ENCODE measurements around the gene ENTPD6. TPM values are rescaled to one million over a fixed set of nuclear protein-coding genes. Genes with fewer than 3 reads are reported as not detected.
"Not testable (repeated sequence)": the region's sequence is repeated elsewhere in the genome, so short reads cannot be mapped to it uniquely, and the experiment has no call there.

ENTPD6 gene
- total RNA-seq, 2 experiments from 2014 or later: 39.4 to 42.8 TPM

DNA sequence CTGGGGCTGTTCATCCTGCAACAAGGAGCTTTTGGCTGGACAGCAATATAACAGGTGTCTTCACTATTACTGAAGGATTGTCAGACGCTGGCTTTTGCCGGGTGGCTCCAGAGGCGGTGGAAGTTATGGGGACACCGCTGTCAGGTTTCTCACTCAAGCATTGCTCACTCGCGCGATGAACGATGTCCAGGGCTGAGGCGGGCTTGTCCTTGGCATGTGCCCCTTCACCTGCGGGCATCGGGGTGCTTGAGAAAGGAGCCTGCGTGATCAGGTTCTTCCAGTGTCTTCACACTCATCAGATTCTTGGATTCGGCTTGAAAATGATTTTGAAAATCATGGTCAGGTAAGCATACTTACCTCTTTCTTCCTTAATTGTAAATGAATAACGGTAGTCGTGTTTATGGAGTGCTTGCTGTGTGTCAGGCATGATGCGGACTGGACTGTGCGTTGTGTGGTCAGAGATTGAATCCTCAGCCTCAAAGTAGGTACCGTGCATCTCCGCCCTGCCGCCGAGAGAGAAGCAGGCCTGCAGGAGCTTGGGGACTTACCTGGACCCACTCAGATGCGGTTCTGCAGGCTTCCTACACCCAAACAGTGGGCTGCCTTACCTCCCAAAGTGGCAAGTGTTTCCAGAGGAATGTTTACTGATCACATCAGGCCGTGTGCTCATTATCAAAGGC lies 34.1 kb downstream of the ENTPD6 start:
- CTCF ChIA-PET: no interaction called here

DNA sequence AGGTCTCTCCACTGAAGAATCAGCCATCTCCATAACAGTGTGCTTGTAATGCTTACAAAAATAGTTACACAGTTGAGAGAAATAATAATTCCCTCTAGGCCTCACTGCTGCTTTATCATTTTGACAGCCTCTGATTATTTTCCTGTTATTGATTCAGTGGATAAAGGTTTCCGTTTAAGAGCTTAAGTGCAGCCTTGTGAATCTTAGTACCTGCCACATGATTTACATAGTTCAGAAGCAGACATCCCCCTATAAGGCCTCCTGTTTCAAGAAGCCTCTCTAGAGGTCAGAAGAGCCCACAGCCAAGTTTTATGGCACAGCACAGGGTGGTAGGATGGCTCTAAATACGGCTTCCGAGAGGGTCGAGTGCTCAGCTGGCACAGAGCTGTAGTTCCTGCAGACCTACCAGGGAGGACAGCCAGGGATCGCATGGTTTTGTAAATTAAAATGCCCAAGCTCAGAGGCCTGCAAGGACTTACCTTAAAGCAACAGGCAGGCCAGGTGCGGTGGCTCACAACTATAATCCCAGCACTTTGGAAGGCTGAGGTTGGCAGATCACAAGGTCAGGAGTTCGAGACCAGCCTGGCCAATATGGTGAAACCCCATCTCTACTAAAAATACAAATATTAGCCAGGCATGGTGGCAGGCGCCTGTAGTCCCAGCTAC lies 34.8 kb downstream of the ENTPD6 start:
- no peak overlapping the region for H3K27ac Mint-ChIP-seq
- no peak for ATAC-seq
- TF ChIP-seq, protein P1, sequence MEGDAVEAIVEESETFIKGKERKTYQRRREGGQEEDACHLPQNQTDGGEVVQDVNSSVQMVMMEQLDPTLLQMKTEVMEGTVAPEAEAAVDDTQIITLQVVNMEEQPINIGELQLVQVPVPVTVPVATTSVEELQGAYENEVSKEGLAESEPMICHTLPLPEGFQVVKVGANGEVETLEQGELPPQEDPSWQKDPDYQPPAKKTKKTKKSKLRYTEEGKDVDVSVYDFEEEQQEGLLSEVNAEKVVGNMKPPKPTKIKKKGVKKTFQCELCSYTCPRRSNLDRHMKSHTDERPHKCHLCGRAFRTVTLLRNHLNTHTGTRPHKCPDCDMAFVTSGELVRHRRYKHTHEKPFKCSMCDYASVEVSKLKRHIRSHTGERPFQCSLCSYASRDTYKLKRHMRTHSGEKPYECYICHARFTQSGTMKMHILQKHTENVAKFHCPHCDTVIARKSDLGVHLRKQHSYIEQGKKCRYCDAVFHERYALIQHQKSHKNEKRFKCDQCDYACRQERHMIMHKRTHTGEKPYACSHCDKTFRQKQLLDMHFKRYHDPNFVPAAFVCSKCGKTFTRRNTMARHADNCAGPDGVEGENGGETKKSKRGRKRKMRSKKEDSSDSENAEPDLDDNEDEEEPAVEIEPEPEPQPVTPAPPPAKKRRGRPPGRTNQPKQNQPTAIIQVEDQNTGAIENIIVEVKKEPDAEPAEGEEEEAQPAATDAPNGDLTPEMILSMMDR (IDR thresholded peaks at IDR 0.05): no peak
- no peaks in the 10 kb centered on the region for H3K36me3 Mint-ChIP-seq (ENCODE audit: low read depth)
- H3K4me1 Mint-ChIP-seq (ENCODE audit: low read depth): peaks cover 7% of the 10 kb centered on the region
- ChIA-PET CTCF (no interaction called here), POLR2A (interaction anchor here (0.8 to 2.0 kb wide), 4 partner anchors 10 to 26 kb away, joined by 3 to 6 read pairs (median 4); no protein-coding TSS in a partner anchor)
- no peaks in the 10 kb centered on the region for H3K9me3 Mint-ChIP-seq
- H3K4me3 Mint-ChIP-seq: no peak overlapping the region
- intact Hi-C loops (cut with micrococcal nuclease): no loop called here
- no peak for DNase-seq
- peaks cover 11% of the 10 kb centered on the region for H3K27me3 Mint-ChIP-seq

More for the DNA sequence above, 34.1 kb downstream of the ENTPD6 start:
- ATAC-seq (no peak), DNase-seq (no peak)
- TF ChIP-seq, protein P1 (IDR thresholded peaks at IDR 0.05): no peak
- intact Hi-C loops (cut with micrococcal nuclease): no loop called here
- peaks cover 8% of the 10 kb centered on the region for H3K27me3 Mint-ChIP-seq
- POLR2A ChIA-PET: interaction anchor here (0.8 to 2.0 kb wide), 3 partner anchors 18 to 25 kb away, joined by 3 to 6 read pairs (median 3); partner anchors contain the start of gene PYGB
- no peak overlapping the region for H3K4me3 Mint-ChIP-seq
- peaks cover 7% of the 10 kb centered on the region for H3K4me1 Mint-ChIP-seq (ENCODE audit: low read depth)
- H3K27ac Mint-ChIP-seq: no peak overlapping the region
- no peaks in the 10 kb centered on the region for H3K9me3 Mint-ChIP-seq
- H3K36me3 Mint-ChIP-seq (ENCODE audit: low read depth): no peaks in the 10 kb centered on the region

DNA sequence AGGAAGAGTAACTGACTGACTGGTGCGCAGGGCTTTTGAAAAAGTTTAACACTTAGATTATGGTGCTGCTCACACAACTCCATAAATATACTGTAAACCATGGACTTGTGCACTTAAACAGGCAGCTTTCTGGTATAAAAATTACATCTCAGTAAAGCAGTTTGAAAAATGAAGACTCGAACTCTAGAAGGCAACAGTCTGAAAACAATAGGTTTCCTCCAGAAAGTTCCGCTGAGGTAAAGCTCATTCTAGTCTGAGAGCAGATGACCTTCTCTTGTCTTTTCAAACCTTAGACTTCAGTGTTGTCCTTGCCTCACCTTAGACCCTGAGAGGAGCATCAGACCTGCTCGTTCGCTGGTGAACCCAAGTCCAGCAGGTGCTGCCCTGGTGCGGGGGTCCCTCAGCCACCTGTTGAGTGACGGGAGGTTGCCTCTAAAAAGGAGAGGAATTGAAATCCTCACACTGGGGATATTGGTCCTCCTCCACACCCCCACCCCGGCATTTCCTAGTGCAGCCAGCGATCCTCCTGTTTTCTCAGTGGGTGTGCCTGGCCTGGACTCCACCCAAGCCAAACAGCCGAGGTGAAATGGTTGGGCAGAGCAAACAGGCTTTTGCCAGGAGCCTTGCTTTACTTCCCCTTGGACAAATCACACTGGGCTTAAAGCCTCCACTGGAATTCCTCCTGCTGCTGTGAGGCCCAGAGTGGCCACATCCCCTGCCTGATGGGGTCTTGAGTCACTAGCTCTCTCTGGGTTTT lies 37.7 kb downstream of the ENTPD6 start:
- H3K27me3 Mint-ChIP-seq: peaks cover 18% of the 10 kb centered on the region
- ChIA-PET POLR2A (no interaction called here), CTCF (interaction anchor here (1.6 kb wide), 1 partner anchor 10 kb away, joined by 5 read pairs; no protein-coding TSS in a partner anchor)
- H3K4me1 Mint-ChIP-seq (ENCODE audit: low read depth): peaks cover 18% of the 10 kb centered on the region
- no peaks in the 10 kb centered on the region for H3K9me3 Mint-ChIP-seq
- TF ChIP-seq, protein P1 (IDR thresholded peaks at IDR 0.05): no peak
- intact Hi-C loops (cut with micrococcal nuclease): no loop called here
- DNase-seq (no peak), ATAC-seq (no peak)
- no peak overlapping the region for H3K27ac Mint-ChIP-seq
- H3K36me3 Mint-ChIP-seq (ENCODE audit: low read depth): no peaks in the 10 kb centered on the region
- H3K4me3 Mint-ChIP-seq: no peak overlapping the region

DNA sequence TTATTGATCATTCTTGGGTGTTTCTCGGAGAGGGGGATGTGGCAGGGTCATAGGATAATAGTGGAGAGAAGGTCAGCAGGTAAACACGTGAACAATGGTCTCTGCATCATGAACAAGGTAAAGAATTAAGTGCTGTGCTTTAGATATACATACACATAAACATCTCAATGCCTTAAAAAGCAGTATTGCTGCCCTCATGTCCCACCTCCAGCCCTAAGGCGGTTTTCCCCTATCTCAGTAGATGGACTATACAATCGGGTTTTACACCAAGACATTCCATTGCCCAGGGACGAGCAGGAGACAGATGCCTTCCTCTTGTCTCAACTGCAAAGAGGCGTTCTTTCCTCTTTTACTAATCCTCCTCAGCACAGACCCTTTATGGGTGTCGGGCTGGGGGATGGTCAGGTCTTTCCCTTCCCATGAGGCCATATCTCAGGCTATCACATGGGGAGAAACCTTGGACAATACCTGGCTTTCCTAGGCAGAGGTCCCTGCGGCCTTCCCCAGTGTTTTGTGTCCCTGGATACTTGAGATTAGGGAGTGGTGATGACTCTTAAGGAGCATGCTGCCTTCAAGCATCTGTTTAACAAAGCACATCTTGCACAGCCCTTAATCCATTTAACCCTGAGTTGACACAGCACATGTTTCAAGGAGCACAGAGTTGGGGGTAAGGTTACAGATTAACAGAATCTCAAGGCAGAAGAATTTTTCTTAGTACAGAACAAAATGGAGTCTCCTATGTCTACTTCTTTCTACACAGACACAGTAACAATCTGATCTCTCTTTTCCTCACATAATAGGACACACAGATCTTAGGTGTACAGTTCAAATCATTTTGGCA lies 38.7 kb downstream of the ENTPD6 start:
- intact Hi-C loops (cut with micrococcal nuclease); H3K36me3 Mint-ChIP-seq (ENCODE audit: low read depth); H3K27ac Mint-ChIP-seq; DNase-seq; POLR2A ChIA-PET; H3K9me3 Mint-ChIP-seq; CTCF ChIA-PET; ATAC-seq; H3K4me3 Mint-ChIP-seq: not testable (repeated sequence)
- Mint-ChIP-seq H3K4me1 (ENCODE audit: low read depth) (peaks cover 28% of the 10 kb centered on the region), H3K27me3 (peaks cover 18% of the 10 kb centered on the region)

Measured in activated CD8-positive, alpha-beta T cell treated with anti-CD3 and anti-CD28 coated beads for 36 hours (primary cell).